ENCODE data around the gene ZNF182.

GRCh38 chrX:48045410-48046311 lies 41.9 kb upstream of the ZNF182 start:
- TF ChIP-seq CTCF (conservative IDR thresholded peaks at IDR 0.05) (no peak), ZFX (IDR thresholded peaks at IDR 0.05) (no peak)
